Measurements from ENCODE around the gene SLC39A5.
A peak's percentile ranks its signal among the peaks of the same experiment; 100 is the strongest.
"Not testable (repeated sequence)": the region's sequence is repeated elsewhere in the genome, so short reads cannot be mapped to it uniquely, and the experiment has no call there.

SLC39A5 gene

GRCh38 chr12:56260921-56261320 lies 31.1 kb downstream of the SLC39A5 start:
- no peak overlapping the region for H3K27ac ChIP-seq
- H3K4me3 ChIP-seq: no peak overlapping the region
- no peak for TF ChIP-seq CTCF (IDR thresholded peaks at IDR 0.05)
- no peak for DNase-seq (ENCODE audit: low spot score)

GRCh38 chr12:56261503-56262232 lies 31.8 kb downstream of the SLC39A5 start:
- H3K4me3 ChIP-seq: no peak overlapping the region
- no peak for TF ChIP-seq CTCF (IDR thresholded peaks at IDR 0.05)
- no peak for DNase-seq (ENCODE audit: low spot score)
- H3K27ac ChIP-seq: no peak overlapping the region

- H3K4me3 ChIP-seq; DNase-seq (ENCODE audit: low spot score); H3K27ac ChIP-seq: not testable (repeated sequence)
Measured at GRCh38 chr12:56262955-56263354, 33.1 kb downstream of the SLC39A5 start.

GRCh38 chr12:56266068-56266692 lies 36.3 kb downstream of the SLC39A5 start:
- not testable (repeated sequence) for DNase-seq (ENCODE audit: low spot score)
- H3K4me3 ChIP-seq: peak overlapping the region; percentile 75
- H3K27ac ChIP-seq: peak overlapping the region; percentile 85 to 93

GRCh38 chr12:56266693-56267442 lies 37.0 kb downstream of the SLC39A5 start, which contains the start of gene COQ10A:
COQ10A (plus strand) TSS chr12:56266942; CDS start chr12:56267119, 177 bp downstream.
- TF ChIP-seq CTCF (IDR thresholded peaks at IDR 0.05): peak; percentile 68
- peak within 1 kb of the TSS; percentile 85 to 93 for H3K27ac ChIP-seq
- peak; percentile 94 for DNase-seq (ENCODE audit: low spot score)

GRCh38 chr12:56267443-56268071 lies 37.7 kb downstream of the SLC39A5 start:
- peak overlapping the region; percentile 75 for H3K4me3 ChIP-seq
- H3K27ac ChIP-seq: peak overlapping the region; percentile 85 to 93
- DNase-seq (ENCODE audit: low spot score): no peak
- no peak for TF ChIP-seq CTCF (IDR thresholded peaks at IDR 0.05)

More at GRCh38 chr12:56266693-56267442, 37.0 kb downstream of the SLC39A5 start, which contains the start of gene COQ10A:
- peak within 1 kb of the TSS; percentile 75 for H3K4me3 ChIP-seq

GRCh38 chr12:56271031-56271430 lies 41.2 kb downstream of the SLC39A5 start:
- Histone ChIP-seq H3K4me3 (no peak overlapping the region), H3K27ac (peak overlapping the region; percentile 33 to 49)
- DNase-seq (ENCODE audit: low spot score): no peak
- no peak for TF ChIP-seq CTCF (IDR thresholded peaks at IDR 0.05)

- DNase-seq (ENCODE audit: low spot score); H3K4me3 ChIP-seq; H3K27ac ChIP-seq: not testable (repeated sequence)
Measured at GRCh38 chr12:56272468-56272867, 42.6 kb downstream of the SLC39A5 start.

Data from coronary artery (tissue), 2 donors.